IPS DF 4.7 (cell line): ENCODE data around the gene FANCM.
"Not testable (repeated sequence)": the region's sequence is repeated elsewhere in the genome, so short reads cannot be mapped to it uniquely, and the experiment has no call there.

Experiments used
- DNase-seq: peaks from one replicate; pipeline ENCODE4 v3.0.0-alpha.2; 2013; ENCODE audit warnings: low spot score; ENCODE audit errors: extremely low read depth

The FANCM gene

DNA sequence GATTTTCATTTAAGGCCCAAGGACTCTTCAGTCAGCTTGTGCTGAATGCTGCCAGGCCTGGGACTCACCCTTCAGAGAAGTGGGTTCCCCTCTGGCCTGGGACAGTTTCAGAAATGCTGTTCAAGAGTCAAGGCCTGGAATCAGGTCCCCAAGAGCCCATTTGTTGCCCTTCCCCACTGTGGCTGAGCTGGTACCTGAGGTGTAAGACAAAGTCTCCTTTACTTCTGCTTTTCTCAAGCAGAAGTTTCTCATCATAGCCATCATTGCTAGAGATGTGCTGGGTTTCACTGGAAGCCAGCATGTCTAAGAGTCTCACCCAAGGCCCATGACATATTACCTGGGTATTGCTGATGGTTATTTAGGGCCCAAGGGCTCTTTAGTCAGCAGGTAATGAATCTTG is 8.9 kb downstream of the FANCM start:
- no peak for DNase-seq

GRCh38 chr14:45145214-45145613 is 9.5 kb downstream of the FANCM start:
- DNase-seq: no peak

GRCh38 chr14:45149602-45150001 is 13.9 kb downstream of the FANCM start:
- DNase-seq: no peak

DNA sequence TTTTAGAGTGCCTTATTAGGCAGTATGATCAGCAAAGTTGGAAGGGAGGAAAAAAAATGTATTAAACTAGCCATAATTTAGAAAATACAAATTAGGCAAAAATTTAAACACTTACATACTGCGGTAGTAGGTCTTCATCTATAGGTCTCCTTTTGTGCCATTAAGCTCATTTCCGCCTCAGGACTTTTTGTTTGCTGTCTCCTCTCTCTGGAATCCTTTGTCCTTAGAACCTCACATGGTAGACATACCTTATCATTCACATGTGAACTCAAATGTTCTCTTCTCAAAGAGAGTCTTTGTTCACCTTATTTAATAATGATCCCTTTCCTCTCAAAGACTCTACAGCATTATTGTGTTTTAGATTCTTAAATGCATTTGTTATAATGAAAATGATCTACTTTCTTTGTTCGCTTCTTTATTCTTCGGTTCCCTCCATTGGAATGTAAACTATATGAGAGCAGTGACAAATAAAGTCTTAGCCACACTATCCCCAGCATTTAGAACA is 14.7 kb downstream of the FANCM start:
- DNase-seq: no peak

DNA sequence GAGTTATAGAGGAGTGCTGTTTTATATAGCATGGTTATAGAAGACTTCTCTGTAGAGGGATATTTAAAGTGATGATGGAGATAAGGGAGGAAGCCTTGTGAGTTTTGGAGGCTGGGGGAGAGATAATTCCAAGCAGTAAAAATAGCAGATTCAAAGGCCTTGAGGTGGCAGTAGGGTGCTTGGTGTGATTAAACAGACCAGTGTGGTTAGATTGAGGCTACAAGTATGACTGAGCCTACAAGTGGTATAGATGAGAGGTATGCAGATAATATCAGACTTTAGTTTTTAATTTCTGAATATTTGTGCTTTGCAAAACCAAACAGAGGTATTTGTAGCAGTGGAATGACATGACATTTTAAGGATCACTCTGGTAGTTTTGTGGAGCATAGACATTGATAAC is 20.3 kb downstream of the FANCM start:
- DNase-seq: no peak

GRCh38 chr14:45169906-45170305 is 34.2 kb downstream of the FANCM start:
- no peak for DNase-seq

- DNase-seq: no peak
These were observed 41.3 kb downstream of the FANCM start for GRCh38 chr14:45177076-45177475.

- DNase-seq: no peak
These were observed 45.6 kb downstream of the FANCM start for GRCh38 chr14:45181329-45181728.

GRCh38 chr14:45181806-45182205 is 46.1 kb downstream of the FANCM start:
- DNase-seq: no peak

DNA sequence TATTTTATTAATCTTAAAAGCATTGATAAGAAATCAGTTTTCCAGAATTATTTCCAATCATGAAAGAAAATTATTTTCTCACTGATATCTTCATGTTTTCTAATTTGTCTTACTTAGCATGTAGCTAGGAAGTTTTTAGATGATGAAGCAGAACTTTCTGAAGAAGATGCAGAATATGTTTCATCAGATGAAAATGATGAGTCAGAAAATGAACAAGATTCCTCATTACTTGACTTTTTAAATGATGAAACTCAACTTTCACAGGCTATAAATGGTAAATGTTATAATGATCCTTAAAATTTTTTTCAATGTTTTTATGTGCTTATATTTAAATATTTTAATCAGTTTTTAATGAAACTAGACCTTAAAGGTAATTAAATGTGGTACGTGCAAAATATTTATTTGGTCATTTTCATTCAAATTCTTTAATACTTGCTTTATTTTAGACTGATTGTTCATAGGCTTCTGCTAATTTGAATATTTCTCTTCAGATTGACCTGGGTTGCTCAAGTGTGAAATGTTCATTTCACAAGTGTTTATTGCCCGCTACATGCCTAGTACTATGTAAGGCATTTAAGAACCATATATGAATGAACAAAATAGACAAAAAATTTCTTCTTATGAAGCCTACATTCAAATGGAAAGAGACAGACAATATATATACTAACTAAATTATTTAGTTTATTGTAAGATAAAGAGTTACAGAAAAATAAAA is 49.5 kb downstream of the FANCM start:
- DNase-seq: no peak

DNA sequence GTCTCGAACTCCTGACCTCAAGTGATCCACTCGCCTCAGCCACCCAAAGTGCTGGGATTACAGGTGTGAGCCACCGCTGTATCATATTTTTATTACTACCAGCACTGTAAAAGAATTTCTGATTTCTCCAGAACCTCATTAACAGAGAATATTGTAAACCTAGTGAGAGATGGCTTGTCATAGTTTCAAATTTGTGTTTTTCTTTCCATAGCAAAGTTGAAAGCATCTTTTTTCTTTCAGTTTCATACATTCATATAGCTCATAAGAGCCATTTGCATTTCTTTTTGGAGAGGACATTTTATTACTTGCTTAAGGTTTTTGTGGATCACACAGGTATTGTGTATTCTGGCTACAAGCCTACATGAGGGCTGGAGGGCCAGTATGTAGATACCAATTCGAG is 59.2 kb downstream of the FANCM start:
- DNase-seq: no peak

DNA sequence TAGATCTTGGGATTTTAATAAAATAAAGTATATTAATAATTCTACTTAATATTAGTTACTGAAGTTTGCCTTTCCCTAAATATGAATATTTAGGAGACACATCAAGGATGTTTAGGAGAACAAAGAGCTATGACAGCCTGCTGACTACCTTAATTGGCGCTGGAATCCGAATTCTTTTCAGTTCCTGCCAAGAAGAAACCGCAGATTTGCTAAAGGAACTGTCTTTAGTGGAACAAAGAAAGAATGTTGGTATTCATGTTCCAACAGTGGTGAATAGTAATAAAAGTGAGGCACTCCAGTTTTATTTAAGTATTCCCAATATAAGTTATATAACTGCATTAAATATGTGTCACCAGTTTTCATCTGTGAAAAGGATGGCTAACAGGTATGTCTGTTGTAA is 62.8 kb downstream of the FANCM start:
- no peak for DNase-seq

- no peak for DNase-seq
These were observed 63.5 kb downstream of the FANCM start for GRCh38 chr14:45199230-45199629.

- no peak for DNase-seq
These were observed 66.2 kb downstream of the FANCM start for GRCh38 chr14:45201905-45202304.

DNA sequence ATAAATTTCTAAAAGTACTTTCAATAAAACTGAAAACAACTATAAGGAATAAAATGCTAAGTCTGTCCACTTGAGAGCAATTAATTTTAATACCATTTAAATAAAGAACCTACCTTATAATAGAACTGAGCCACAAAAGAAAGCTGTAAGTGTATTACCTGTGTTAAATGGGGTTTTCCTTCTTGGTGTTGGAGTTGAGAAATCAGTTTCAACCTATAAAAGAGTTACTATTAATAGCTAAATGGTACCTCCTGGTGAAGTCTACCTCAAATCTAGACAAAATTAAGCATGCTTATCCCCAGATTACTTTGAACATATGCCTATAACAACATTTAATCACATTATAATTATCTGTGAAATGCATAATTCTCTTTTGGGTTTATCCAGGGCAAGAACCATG is 68.5 kb downstream of the FANCM start:
- DNase-seq: no peak

GRCh38 chr14:45210159-45210558 is 74.4 kb downstream of the FANCM start:
- DNase-seq: no peak

DNA sequence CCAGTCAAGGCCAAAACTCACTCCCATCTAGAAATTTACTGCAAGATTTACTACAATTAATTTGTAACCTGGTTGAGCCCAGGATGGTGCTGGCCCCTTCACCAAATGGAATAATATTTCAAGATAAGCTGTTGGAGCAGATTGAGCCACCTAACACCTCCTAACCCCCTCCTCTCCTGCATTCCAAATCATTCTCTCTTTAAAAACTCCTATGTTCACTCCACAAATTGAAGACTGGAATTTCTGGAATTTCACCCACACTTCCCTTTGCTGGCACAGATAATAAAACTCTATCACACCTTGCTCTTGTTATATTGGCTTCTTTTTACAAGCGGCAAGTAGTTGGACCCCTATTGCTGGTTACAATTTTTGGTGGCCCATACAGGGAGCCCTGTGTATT is 75.6 kb downstream of the FANCM start:
- DNase-seq: no peak

DNA sequence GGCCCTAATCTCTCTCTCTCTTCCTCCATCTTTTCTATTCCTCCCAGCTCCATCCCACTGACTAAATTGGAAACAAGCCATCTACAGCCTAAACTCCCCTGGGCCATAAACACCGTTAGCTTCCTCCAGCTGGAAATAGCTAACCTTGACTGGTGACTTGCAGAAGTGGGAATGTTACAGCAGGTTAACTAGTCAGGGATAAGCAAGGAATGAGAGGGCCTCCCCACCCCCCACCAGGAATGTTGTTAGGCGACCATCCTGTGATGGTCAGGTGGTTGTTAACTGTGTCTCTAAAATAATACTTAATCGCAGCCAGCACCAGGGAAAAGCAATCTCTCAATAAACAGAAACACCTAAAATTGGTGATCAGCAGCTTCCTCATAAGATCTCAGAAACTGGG is 76.5 kb downstream of the FANCM start:
- no peak for DNase-seq

DNA sequence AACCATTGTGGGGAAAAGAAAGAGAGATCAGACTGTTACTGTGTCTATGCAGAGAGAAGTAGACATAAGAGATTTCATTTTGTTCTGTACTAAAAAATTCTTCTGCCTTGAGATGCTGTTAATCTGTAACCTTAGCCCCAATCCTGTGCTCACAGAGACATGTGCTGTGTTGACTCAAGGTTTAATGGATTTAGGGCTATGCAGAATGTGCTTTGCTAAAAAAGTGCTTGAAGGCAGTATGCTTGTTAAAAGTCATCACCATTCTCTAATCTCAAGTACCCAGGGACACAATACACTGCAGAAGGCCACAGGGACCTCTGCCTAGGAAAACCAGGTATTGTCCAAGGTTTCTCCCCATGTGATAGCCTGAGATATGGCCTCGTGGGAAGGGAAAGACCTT is 78.0 kb downstream of the FANCM start:
- DNase-seq: not testable (repeated sequence)

DNA sequence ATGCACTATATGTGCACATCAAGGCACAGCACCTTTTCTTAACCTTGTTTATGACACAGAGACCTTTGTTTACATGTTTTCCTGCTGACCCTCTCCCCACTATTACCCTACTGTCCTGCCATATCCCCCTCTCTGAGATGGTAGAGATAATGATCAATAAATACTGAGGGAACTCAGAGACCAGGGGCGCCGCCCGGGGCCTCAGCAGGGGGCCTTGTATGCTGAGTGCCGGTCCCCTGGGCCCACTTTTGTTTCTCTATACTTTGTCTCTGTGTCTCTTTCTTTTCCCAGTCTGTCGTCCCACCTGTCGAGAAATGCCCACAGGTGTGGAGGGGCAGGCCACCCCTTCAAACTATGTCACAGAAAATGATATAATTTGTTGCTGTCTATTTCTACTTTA is 78.6 kb downstream of the FANCM start:
- DNase-seq: not testable (repeated sequence)

DNA sequence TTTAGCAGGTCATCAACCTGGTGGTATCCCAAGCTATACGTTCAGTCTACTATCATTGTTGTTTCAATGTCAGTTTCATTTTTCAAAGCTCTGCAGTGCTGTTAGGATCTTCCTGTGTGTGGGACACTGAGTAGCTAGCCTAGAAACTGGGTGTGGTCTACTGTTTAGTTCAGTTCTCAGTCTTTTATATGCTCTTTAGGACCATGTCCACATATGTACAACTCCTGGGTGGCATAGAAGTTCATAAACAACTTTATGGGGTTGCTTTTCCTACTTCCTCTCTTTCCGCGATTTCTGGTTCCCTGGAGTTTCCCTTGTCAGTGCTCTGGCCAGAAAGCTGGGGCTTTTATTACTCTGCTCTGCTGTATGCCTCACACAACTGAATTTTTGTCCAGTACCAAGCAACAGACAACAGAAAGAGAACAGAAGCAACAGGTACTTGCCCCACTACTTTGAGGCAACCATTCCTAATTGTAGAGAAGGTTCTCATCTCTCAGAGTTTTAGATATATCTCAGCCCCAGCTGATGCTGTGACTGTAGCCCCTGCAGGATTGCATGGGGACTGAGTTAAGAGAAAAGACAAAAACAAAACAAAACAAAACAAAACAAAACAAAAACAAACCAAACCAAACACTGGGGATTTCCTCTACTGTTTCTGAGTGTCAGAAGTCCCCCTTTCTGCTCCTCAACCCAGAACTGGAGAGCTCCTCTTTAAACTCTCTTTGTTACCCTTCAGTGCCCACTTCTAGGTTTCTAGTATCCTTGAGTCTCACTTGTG is 86.9 kb downstream of the FANCM start:
- DNase-seq: no peak

- DNase-seq: no peak
These were observed 91.8 kb downstream of the FANCM start for GRCh38 chr14:45227566-45227965.

GRCh38 chr14:45238988-45239387 is 103.3 kb downstream of the FANCM start:
- DNase-seq: no peak
